GM18526 (cell line): Measurements from ENCODE around the gene DCDC2.
A peak's percentile ranks its signal among the peaks of the same experiment; 100 is the strongest.

Experiments
- POLR2A ChIP-seq: IDR thresholded peaks from 3 replicates; pipeline ENCODE4 v1.6.1; 2011; ENCODE audit not compliant: insufficient read length; ENCODE audit errors: extremely low read depth

Gene DCDC2

DNA sequence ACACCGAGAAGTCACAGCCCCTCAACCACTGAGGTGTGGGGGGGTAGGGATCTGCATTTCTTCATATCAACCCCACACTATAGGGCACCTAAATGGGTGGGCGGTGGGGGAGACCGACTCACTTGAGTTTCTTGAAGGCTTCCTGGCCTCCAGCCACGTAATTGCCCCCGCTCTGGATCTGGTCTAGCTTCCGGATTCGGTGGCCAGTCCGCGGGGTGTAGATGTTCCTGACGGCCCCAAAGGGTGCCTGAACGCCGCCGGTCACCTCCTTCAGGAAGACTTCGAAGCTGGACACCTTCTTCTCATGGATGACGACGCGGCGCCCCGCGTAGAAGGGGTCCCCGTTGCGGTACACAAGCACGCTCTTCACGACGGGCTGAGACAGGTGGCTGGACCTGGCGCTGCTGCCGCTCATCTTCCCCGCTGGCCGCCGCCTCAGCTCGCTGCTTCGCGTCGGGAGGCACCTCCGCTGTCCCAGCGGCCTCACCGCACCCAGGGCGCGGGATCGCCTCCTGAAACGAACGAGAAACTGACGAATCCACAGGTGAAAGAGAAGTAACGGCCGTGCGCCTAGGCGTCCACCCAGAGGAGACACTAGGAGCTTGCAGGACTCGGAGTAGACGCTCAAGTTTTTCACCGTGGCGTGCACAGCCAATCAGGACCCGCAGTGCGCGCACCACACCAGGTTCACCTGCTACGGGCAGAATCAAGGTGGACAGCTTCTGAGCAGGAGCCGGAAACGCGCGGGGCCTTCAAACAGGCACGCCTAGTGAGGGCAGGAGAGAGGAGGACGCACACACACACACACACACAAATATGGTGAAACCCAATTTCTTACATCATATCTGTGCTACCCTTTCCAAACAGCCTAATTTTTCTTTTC, at the start of gene DCDC2:
TSS of gene DCDC2 (minus strand) at position 724 of the 883 bp plus-strand sequence. CDS start at position 415, 309 bp downstream.
- no peak for TF ChIP-seq POLR2A

DNA sequence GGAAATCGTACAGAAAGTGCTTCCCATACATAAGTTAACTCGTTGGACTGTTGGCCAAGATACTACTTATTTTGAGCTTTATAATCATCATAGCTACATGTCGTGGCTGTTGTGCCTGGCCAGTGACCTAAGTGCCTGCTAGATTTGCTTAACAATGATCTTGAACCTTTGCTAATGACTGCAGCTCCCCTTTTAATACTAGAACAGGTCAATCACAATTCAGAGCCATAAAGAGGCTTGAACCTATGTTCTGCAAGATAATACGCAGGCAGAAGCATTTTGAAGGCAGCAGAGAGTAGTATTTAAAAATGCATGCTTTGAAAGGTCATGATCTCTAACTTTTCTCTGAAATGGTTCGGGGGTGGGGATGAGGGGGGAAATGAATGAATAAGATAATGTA, 47.4 kb upstream of the DCDC2 start:
- no peak for TF ChIP-seq POLR2A

DNA sequence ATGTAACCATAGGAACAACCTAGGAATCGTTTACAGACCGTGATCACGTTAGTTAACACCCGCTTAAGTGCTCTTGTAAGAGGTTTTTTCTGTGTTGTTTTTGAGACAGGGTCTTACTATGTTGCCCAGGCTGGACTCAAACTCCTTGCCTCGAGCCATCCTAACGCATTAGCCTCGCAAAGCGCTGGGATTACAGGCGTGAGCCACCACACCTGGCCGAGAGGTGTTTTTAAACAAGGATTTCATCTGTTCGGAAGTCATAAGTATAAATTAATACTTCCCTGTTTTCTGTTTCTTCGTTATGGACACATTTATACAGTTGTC, 45.6 kb upstream of the DCDC2 start:
- no peak for TF ChIP-seq POLR2A

DNA sequence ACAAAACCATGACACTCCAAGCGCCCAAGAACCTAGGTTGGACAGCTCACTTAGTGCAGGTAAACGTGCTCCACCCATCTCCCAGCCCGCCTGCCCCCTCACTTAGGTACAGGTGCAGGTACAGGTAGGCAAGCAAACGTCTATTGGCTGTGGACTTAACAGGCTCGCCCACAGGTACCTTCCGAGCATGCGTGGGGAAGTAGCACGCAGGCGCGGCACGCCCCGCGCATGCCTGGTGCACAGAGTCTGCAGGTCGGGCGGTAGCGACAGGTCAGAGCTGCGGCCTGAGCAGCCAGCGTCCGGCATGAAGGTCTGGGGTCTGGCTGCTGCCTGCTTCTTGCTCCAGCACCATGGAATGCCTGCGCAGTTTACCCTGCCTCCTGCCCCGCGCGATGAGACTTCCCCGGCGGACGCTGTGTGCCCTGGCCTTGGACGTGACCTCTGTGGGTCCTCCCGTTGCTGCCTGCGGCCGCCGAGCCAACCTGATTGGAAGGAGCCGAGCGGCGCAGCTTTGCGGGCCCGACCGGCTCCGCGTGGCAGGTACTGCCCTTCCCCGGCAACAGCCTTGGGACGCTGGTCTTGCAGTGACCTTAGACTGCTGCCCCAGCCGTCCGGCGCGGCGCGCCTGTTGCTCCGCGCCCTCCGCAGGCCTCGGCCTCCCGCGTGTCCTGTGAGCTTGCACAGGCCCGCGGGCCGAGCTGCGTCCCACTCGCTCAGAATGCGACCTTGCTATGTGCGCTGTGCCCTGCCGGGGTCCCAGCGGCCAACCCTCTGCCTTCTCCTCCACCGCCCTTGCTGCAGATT, 45.0 kb upstream of the DCDC2 start, which contains the start of gene MRS2:
TSS of gene MRS2 (plus strand) at position 240 of the 804 bp plus-strand sequence. CDS start at position 351, 111 bp downstream.
- TF ChIP-seq POLR2A, result peak; percentile 95

DNA sequence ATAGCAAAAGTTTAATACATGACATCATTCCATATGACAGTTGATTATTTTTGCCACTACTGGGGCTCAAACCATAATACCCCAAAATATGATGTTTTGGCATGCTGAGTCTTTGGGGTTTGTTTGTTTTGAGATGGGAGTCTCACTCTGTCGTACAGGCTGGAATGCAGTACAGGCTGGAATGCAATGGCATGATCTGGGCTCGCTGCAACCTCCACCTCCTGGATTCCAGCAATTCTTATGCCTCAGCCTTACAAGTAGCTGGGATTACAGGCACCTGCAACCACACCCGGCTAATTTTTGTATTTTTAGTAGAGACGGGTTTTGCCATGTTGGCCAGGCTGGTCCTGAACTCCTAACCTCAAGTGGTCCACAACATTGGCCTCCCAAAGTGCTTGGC, 43.6 kb upstream of the DCDC2 start:
- TF ChIP-seq POLR2A, result no peak

DNA sequence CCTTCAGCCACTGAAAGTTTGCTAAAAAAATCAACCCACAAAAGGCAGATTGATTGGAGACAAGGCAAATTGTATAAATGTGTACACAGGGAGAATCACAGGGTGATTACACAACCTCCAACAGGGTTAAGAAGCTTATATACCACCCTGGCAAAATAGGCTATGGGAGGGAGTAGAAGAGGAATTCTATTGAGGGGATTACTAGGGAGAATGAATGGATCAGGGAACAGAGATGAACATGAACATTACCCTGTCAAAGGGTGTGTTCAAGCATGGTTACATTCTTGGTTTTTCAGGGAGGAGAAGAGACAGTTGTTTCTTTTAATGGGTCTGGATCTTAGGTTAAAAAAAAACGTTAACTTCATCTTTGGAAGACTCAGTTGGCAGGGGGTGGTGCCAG, 39.8 kb upstream of the DCDC2 start:
- TF ChIP-seq POLR2A, result no peak

DNA sequence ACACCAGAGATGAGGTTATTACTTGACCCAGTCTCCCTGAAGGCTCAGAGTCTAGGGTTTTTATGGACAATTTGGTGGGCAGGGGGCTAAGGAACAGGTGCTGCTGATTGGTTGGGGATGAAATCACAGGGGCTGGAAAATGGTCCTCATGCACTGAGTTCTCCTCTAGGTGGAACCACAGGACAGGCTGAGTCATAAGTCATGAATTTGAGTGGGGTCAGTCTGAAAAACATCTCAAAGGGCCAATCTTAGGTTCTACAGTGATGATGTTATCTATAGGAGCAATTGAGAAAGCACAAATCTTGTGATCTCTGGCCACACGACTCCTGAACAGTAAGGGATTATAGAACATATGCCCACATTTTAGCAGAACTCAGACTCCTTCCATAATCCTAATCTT, 39.0 kb upstream of the DCDC2 start:
- TF ChIP-seq POLR2A, result no peak

DNA sequence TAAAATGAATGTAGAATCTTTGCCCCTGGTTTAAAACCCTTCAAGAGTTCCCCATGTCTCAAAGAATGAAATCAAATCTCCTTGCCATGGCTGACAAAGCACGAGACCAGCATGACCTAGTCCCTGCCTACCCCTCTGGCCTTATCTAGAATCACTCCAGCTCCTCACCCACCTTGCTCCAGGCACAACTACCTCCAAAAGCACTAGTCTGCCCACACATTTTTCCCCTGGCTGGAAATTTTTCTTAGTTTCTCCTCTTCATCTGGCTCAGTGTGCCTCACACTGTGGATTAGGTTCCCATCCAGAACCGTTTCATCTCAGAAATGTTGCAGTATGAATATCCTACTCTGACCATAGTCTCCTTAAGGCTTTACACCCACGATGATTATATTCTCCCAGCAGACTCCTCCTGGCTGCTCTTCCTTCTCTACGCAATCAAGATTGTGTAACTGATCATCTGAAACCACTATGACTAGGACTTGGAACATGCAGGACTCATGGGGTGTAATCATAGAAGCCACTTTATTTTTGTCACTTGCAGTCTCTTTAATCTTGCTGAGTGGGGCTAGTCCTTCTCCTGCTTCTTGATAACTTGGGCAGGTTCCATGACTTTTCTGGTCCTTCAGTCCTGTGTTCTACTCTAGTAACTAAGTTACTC, 37.0 kb upstream of the DCDC2 start:
- no peak for TF ChIP-seq POLR2A

DNA sequence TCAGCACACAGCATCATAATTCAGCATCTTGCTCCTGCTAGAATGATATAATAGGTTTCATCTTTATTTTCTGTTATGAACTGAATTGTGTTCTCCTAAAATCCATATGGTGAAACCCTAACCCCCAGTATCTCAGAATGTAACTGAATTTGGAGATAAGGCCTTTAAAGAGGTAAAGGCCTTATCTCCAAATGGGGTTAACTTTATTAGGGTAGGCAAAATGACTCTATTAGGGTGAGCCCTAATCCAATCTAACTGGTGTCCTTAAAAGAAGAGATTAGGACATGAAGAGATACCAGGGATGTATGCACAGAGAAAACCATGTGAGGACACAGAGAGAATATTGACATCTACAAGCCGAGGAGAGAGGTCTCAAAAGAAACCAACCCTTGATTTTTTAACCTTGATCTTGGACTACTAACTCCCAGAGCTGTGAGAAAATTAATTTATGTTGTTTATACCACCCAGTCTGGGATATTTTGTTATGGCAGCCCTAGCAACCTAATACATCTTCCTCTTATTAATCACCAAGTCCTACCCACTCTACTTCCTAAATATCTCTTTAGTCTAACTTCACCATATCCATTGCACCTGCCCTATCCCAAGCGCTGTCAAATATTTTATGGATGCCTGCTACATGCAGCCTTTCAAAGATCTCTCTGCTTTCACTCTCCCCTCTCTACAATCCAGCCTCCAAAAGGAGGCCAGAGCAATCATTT, 36.4 kb upstream of the DCDC2 start:
- TF ChIP-seq POLR2A, result no peak

DNA sequence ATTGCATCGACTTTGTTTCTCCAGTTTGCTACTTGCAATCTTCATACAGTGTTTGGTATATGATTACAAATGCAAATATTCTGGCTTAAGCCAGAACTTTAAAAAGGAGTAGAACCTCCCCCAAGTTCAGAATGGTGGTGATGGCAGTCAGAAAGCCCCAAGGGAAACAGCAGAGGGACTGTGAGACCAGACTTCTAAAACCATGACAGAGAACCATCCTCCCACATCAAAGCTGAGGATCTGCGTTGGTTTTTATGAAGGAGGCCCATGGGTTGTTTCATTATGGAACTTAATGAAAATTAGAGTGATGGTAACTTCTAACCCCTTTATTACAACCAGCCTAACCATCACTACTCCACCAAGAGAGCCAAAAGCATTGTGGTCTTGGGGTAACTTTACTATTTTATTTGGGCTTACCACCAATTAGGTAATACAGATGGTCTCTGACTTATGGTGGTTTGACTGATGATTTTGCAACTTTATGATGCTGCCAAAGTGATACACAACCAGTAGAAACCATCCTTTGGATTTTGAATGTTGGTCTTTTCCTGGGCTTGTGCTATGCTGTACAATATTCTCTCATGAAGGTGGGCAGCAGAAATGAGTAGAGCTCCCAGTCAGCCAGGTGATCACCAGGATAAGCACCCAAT, 34.0 kb upstream of the DCDC2 start:
- no peak for TF ChIP-seq POLR2A

DNA sequence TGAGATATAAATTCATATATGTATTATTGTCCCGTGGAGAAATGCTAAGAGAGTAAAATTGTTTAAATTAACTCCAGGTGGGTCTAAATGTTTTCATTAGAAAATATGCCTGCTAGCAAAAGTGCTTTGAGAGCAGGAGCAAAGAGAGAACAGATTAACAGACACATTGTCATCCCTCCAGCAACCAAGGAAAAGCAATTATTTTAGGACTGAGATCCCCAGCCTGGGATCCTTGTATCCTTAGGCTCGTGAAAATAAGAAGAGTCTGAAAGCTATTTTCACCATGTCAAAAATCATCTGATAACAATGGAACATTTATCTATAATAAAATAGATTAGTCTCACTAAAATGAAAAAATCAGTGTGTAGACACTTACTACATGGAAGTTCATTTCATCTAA, 33.3 kb upstream of the DCDC2 start:
- TF ChIP-seq POLR2A, result no peak

DNA sequence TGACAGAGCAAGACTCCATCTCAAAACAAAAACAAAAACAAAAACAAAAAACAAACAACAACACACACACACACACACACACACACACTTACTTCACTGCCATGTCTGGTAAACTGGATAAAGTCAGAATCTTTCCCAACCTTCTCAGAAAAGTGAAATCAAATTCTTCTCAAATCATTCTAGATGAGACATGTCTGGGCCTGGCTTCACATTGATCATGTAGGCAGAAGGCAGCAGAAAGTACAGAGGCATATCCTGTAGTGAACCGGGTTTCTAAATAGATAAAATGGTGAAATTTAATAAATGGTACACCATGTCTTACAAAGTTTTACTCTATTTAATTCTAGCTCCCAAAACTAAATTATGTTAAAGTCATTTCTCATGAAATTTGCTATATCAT, 30.0 kb upstream of the DCDC2 start:
- TF ChIP-seq POLR2A, result no peak

DNA sequence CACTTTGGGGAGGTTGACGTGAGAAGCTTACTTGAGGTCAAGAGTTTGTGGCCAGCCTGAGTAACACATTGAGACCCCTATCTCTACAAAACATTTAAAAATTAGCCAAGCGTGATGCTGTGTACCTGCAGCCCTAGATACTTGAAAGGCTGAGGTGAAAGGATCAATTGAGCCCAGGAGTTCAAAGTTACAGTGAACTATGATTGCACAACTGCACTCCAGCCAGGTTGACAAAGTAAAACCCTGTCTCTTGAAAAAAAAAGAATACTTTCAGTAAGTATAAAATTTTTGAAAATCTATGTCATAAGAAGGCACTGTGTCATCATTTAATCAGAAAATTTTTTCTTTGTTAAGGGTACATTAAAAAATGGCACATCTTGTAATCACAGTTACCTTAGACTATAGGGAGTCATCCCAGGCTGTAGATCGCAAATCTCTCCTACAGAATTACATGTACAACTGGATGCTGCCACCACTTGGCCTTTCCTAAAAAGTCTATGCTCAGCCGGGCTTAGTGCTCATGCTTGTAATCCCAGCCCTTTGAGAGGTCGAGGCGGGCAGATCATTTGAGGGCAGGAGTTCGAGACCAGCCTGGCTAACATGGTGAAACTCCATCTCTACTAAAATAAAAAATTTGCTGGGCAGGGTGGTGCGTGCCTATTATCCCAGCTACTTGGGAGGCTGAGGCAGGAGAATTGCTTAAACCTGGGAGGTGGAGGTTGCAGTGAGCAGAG, 27.8 kb upstream of the DCDC2 start:
- TF ChIP-seq POLR2A, result no peak

DNA sequence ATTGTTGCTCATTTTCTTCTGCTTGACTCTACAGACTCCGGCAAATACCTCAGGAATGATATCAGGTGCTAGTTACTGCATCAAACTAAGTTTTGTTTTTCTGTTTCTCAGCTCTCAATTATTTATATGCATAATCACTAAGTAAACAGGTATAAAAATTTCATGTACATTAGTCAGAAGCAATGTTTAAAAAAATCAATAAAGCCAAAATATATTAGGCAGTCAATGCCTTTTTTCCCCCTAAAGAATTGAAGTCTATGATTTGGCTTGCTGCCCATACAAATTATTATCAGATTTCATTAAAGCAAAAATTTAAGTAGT, 24.3 kb upstream of the DCDC2 start:
- TF ChIP-seq POLR2A, result no peak

DNA sequence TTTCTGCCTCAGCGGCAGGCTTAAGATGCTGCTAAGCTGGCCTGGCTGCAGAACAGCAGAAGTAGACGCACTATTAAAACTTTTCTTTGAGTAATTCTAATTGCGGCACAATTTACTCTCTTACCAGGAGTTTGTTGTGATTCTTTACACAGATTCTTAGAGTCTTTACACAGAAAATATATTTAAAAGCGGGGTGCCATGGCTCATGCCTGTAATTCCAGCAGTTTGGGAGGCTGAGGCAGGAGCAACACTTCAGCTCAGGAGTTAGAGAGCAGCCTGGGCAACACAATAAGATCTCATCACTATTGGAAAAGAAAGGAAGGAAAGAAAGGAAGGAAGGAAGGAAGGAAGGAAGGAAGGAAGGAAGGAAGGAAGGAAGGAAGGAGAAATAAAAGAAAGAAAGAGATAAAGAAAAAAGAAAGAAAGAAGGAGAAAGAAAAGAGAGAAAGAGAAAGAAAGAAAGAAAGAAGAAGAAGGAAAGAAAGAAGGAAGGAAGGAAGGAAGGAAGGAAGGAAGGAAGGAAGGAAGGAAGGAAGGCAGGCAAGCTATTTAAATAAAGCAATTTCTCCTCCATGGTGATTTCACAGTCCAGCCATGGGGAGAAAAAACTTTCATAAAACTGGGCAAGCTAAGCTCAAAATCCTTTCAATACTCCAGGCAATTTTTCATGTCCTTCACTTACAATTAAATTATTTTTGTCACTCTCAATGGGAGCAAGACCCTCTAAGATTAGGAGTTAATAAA, 23.8 kb upstream of the DCDC2 start:
- no peak for TF ChIP-seq POLR2A
